Effector memory CD4-positive, alpha-beta T cell (primary cell): ENCODE measurements around the gene TBK1.

Experiments
- DNase-seq, 3 donors: peaks; one replicate each; pipeline ENCODE4 v3.0.0-alpha.2; 2020
- H3K27ac ChIP-seq: 2 replicates; pipeline ENCODE4 v1.7.0; 2013; ENCODE audit warnings: mild to moderate bottlenecking, low read length, moderate library complexity; ENCODE audit not compliant: insufficient read depth, poor library complexity, severe bottlenecking
- H3K27me3 ChIP-seq: replicated peaks from 2 replicates; pipeline ENCODE4 v1.7.0; 2013; ENCODE audit warnings: mild to moderate bottlenecking, low read length; ENCODE audit not compliant: insufficient read depth, control insufficient read depth, poor library complexity, severe bottlenecking
- H3K36me3 ChIP-seq: 2 replicates; pipeline ENCODE4 v1.7.0; 2013; ENCODE audit warnings: mild to moderate bottlenecking, low read length, moderate library complexity; ENCODE audit not compliant: control insufficient read depth, insufficient read depth
- H3K4me1 ChIP-seq: 2 replicates; pipeline ENCODE4 v1.7.0; 2013; ENCODE audit warnings: low read length, mild to moderate bottlenecking; ENCODE audit not compliant: control insufficient read depth, insufficient read depth, poor library complexity, severe bottlenecking
- H3K4me3 ChIP-seq: 2 replicates; pipeline ENCODE4 v1.7.0; 2013; ENCODE audit warnings: low read length, low read depth, mild to moderate bottlenecking; ENCODE audit not compliant: insufficient read depth, poor library complexity, severe bottlenecking
- H3K9me3 ChIP-seq: 2 replicates; pipeline ENCODE4 v1.7.0; 2013; ENCODE audit warnings: mild to moderate bottlenecking, low read length, moderate library complexity; ENCODE audit not compliant: control insufficient read depth
- total RNA-seq, 3 donors: gene quantifications; one replicate each; lab custom pipeline; 2026; lab: John Stamatoyannopoulos, UW

Gene TBK1
- 41.8 to 45.6 (median 42.4) reads per million in 3 donors for total RNA-seq

- Histone ChIP-seq H3K36me3 (no peaks in the 10 kb centered on the region), H3K9me3 (no peaks in the 10 kb centered on the region), H3K4me3 (peak within 1 kb of the TSS; percentile 94), H3K27me3 (no peaks in the 10 kb centered on the region), H3K4me1 (peaks cover 23% of the 10 kb centered on the region), H3K27ac (peak within 1 kb of the TSS; percentile 91)
- peak; percentile 36 to 66 (median 41) for DNase-seq
Measured at GRCh38 chr12:64451687-64452558, at the start of gene TBK1. TBK1 (plus strand) TSS chr12:64452120; CDS start chr12:64455871, 3,751 bp downstream.

GRCh38 chr12:64402181-64402580 lies 49.7 kb upstream of the TBK1 start:
- H3K27me3 ChIP-seq, result no peaks in the 10 kb centered on the region
- H3K27ac ChIP-seq, result no peak overlapping the region
- H3K9me3 ChIP-seq, result no peaks in the 10 kb centered on the region
- peaks cover 3% of the 10 kb centered on the region for H3K36me3 ChIP-seq
- DNase-seq, result no peak
- H3K4me1 ChIP-seq, result peaks cover 7% of the 10 kb centered on the region
- H3K4me3 ChIP-seq, result no peak overlapping the region

- Histone ChIP-seq H3K4me1 (peaks cover 7% of the 10 kb centered on the region), H3K27me3 (no peaks in the 10 kb centered on the region), H3K9me3 (no peaks in the 10 kb centered on the region), H3K27ac (peak within 1 kb of the TSS; percentile 81), H3K4me3 (peak within 1 kb of the TSS; percentile 96), H3K36me3 (no peaks in the 10 kb centered on the region)
- peak; percentile 89 to 90 (median 90) for DNase-seq
Measured at GRCh38 chr12:64403707-64404469, 48.0 kb upstream of the TBK1 start, which contains the start of gene XPOT. XPOT (plus strand) TSS chr12:64404392; CDS start chr12:64410036, 5,644 bp downstream.

- H3K27me3 ChIP-seq, result no peaks in the 10 kb centered on the region
- no peaks in the 10 kb centered on the region for H3K9me3 ChIP-seq
- no peaks in the 10 kb centered on the region for H3K36me3 ChIP-seq
- H3K4me3 ChIP-seq, result peak overlapping the region; percentile 96
- H3K27ac ChIP-seq, result peak overlapping the region; percentile 81
- H3K4me1 ChIP-seq, result peaks cover 7% of the 10 kb centered on the region
- DNase-seq, result peak; percentile 15 to 34 (median 27)
Measured at GRCh38 chr12:64404470-64405256, 47.3 kb upstream of the TBK1 start.

GRCh38 chr12:64407342-64408223 lies 44.3 kb upstream of the TBK1 start:
- H3K27ac ChIP-seq, result no peak overlapping the region
- DNase-seq, result no peak
- H3K36me3 ChIP-seq, result peaks cover 16% of the 10 kb centered on the region
- no peak overlapping the region for H3K4me3 ChIP-seq
- H3K4me1 ChIP-seq, result peaks cover 7% of the 10 kb centered on the region
- no peaks in the 10 kb centered on the region for H3K9me3 ChIP-seq
- no peaks in the 10 kb centered on the region for H3K27me3 ChIP-seq

- Histone ChIP-seq H3K36me3 (peaks cover 49% of the 10 kb centered on the region), H3K4me3 (no peak overlapping the region), H3K4me1 (no peaks in the 10 kb centered on the region), H3K27me3 (no peaks in the 10 kb centered on the region), H3K9me3 (no peaks in the 10 kb centered on the region), H3K27ac (no peak overlapping the region)
- no peak for DNase-seq
Measured at GRCh38 chr12:64411427-64411826, 40.5 kb upstream of the TBK1 start.

- no peak overlapping the region for H3K4me3 ChIP-seq
- no peaks in the 10 kb centered on the region for H3K9me3 ChIP-seq
- H3K27me3 ChIP-seq, result no peaks in the 10 kb centered on the region
- DNase-seq, result no peak
- H3K36me3 ChIP-seq, result peaks cover 60% of the 10 kb centered on the region
- H3K4me1 ChIP-seq, result no peaks in the 10 kb centered on the region
- H3K27ac ChIP-seq, result no peak overlapping the region
Measured at GRCh38 chr12:64412459-64412858, 39.5 kb upstream of the TBK1 start.

GRCh38 chr12:64413884-64414283 lies 38.0 kb upstream of the TBK1 start:
- no peak for DNase-seq
- no peak overlapping the region for H3K4me3 ChIP-seq
- peaks cover 73% of the 10 kb centered on the region for H3K36me3 ChIP-seq
- H3K27ac ChIP-seq, result no peak overlapping the region
- H3K27me3 ChIP-seq, result no peaks in the 10 kb centered on the region
- no peaks in the 10 kb centered on the region for H3K4me1 ChIP-seq
- no peaks in the 10 kb centered on the region for H3K9me3 ChIP-seq

GRCh38 chr12:64418209-64418608 lies 33.7 kb upstream of the TBK1 start:
- no peak for DNase-seq
- Histone ChIP-seq H3K27me3 (no peaks in the 10 kb centered on the region), H3K4me1 (no peaks in the 10 kb centered on the region), H3K36me3 (peaks cover 92% of the 10 kb centered on the region), H3K9me3 (no peaks in the 10 kb centered on the region), H3K27ac (no peak overlapping the region), H3K4me3 (no peak overlapping the region)
